ENCODE data around the gene CNTRL. TPM values are rescaled to one million over a fixed set of nuclear protein-coding genes. Genes with fewer than 3 reads are reported as not detected.

Gene CNTRL
- total RNA-seq, 2 experiments from 2014 or later = 62.8 to 69.8 TPM

DNA sequence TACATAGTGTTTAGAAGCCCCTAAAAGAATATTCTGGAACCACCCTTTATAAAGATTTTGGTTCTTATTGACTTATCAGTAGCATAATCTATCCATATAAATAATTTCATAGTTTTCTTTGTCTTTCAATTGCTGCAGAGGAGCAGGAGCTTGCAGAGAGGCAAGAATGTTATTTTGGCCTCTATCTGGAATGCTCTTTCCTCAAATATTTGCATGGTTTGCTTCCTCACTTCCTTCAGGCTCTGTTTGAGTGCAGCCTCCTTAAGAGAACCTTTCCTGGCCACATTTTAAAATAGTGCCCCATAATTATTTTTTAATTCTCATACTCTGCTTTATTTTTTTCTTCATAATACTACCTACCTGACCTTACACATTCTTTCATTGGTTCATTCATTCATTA lies 26.1 kb upstream of the CNTRL start:
- Mint-ChIP-seq H3K4me1 (ENCODE audit: low read depth) (no peaks in the 10 kb centered on the region), H3K4me3 (no peak overlapping the region), H3K9me3 (no peaks in the 10 kb centered on the region), H3K27ac (no peak overlapping the region), H3K36me3 (ENCODE audit: low read depth) (no peaks in the 10 kb centered on the region), H3K27me3 (no peaks in the 10 kb centered on the region)
- ATAC-seq (no peak), DNase-seq (no peak)
- TF ChIP-seq CTCF (IDR thresholded peaks at IDR 0.05) = no peak
- POLR2A ChIA-PET = no interaction called here
- intact Hi-C loops (cut with micrococcal nuclease) = no loop called here
- CTCF ChIA-PET = interaction anchor here (1.2 to 6.4 kb wide), 4 partner anchors 12 to 293 kb away, joined by 3 to 40 read pairs (median 5); no protein-coding TSS in a partner anchor

DNA sequence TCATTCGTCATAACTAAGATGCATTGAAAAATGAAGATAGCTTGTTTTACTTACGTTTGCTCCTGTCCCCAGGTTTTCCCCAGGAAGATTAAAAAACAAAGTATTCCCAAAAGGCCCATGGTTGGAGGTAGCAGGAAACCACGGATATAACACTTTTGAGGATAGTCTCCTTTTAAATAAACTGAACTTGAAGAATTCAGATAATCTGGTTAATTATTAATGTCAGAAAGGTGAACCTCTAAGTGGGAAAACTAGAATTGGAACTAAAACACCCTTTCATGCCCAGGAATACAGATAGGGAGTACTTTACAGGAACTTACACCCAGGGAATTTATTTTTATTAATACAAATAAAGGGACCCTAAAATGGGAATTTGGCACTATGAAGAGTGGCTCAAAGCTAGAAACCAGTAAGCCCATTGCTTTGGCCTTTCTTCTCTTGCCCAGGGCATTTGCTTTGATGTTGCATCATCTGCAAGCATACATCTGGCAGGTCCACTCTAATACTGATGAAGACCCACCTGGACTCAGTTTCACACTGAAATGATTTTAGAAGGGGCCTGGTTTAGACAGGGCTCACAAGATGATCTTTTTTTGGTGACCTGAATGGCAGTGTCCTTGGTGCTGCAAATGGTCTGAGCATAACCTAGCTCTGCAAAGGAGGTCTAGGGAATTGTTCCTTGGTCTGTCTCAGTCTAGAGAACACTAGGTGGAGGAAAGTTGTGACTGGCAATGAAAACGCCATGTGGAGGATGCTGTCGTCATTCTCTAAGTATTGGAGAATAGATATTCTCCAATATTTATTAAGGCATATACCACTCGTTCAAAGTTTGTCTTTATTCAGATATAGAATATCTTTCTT lies 24.4 kb upstream of the CNTRL start, which contains the start of gene C5:
C5 (minus strand) TSS at position 148 of the 861 bp plus-strand sequence; CDS start at position 119, 29 bp downstream.
- Mint-ChIP-seq H3K27me3 (no peaks in the 10 kb centered on the region), H3K36me3 (ENCODE audit: low read depth) (no peaks in the 10 kb centered on the region), H3K4me3 (no peak within 1 kb of the TSS), H3K9me3 (no peaks in the 10 kb centered on the region), H3K27ac (no peak within 1 kb of the TSS), H3K4me1 (ENCODE audit: low read depth) (no peaks in the 10 kb centered on the region)
- DNase-seq (no peak), ATAC-seq (no peak)
- intact Hi-C loops (cut with micrococcal nuclease) = no loop called here
- ChIA-PET CTCF (interaction anchor here (0.6 to 6.4 kb wide), 8 partner anchors 10 to 295 kb away, joined by 3 to 40 read pairs (median 3); no protein-coding TSS in a partner anchor), POLR2A (no interaction called here)
- TF ChIP-seq CTCF (IDR thresholded peaks at IDR 0.05) = no peak

- no peak for ATAC-seq
- no peak for TF ChIP-seq CTCF (IDR thresholded peaks at IDR 0.05)
- intact Hi-C loops (cut with micrococcal nuclease) = no loop called here
- ChIA-PET CTCF (no interaction called here), POLR2A (no interaction called here)
- no peaks in the 10 kb centered on the region for H3K27me3 Mint-ChIP-seq
- no peaks in the 10 kb centered on the region for H3K36me3 Mint-ChIP-seq (ENCODE audit: low read depth)
- peaks cover 8% of the 10 kb centered on the region for H3K9me3 Mint-ChIP-seq
- H3K4me3 Mint-ChIP-seq = no peak overlapping the region
- H3K27ac Mint-ChIP-seq = no peak overlapping the region
- no peaks in the 10 kb centered on the region for H3K4me1 Mint-ChIP-seq (ENCODE audit: low read depth)
- DNase-seq = no peak
Observed at GRCh38 chr9:121053544-121053943, 21.2 kb upstream of the CNTRL start.

- ATAC-seq (peak; percentile 66), DNase-seq (no peak)
- Mint-ChIP-seq H3K4me1 (ENCODE audit: low read depth) (peaks cover 6% of the 10 kb centered on the region), H3K9me3 (peaks cover 8% of the 10 kb centered on the region), H3K27me3 (no peaks in the 10 kb centered on the region), H3K4me3 (no peak overlapping the region), H3K36me3 (ENCODE audit: low read depth) (no peaks in the 10 kb centered on the region), H3K27ac (no peak overlapping the region)
- TF ChIP-seq CTCF (IDR thresholded peaks at IDR 0.05) = peak; percentile 49
- CTCF ChIA-PET = interaction anchor here (0.6 to 2.4 kb wide), 11 partner anchors 8 to 320 kb away, joined by 3 to 10 read pairs (median 3); no protein-coding TSS in a partner anchor
- POLR2A ChIA-PET = no interaction called here
- intact Hi-C loops (cut with micrococcal nuclease) = no loop called here
Observed at GRCh38 chr9:121055642-121056143, 19.1 kb upstream of the CNTRL start.

DNA sequence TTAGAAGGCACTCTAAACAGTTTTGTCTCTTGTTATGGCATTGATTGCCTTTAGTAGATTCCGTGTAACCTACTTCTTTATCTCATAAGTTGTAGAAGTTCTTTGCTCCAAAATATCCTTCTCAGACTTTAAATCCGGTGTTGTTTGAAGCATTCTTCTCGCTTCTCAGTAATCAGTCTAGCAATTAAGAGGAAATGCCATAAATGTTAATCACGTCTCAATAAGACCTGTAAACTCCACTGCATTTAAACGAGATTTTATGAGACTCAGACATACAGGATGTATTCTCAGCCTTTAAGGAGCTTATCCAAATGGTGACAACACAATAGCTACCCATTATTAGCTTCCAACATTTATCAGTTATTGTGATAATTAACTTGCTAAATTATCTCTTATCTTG lies 16.9 kb upstream of the CNTRL start:
- intact Hi-C loops (cut with micrococcal nuclease) = no loop called here
- CTCF ChIA-PET = interaction anchor here (0.8 to 6.6 kb wide), 4 partner anchors 73 to 128 kb away, joined by 3 to 30 read pairs (median 4); no protein-coding TSS in a partner anchor
- DNase-seq = no peak
- Mint-ChIP-seq H3K9me3 (peaks cover 8% of the 10 kb centered on the region), H3K4me1 (ENCODE audit: low read depth) (peaks cover 14% of the 10 kb centered on the region), H3K36me3 (ENCODE audit: low read depth) (no peaks in the 10 kb centered on the region), H3K27me3 (no peaks in the 10 kb centered on the region), H3K27ac (no peak overlapping the region), H3K4me3 (no peak overlapping the region)
- no peak for TF ChIP-seq CTCF (IDR thresholded peaks at IDR 0.05)
- ATAC-seq = no peak
- POLR2A ChIA-PET = no interaction called here

Measured in activated CD8-positive, alpha-beta T cell treated with anti-CD3 and anti-CD28 coated beads for 36 hours (primary cell).